GM10248 (cell line): ENCODE data around the gene CFAP46.

Source experiments
- CTCF ChIA-PET: fragments of 300-600 bp; sonication (Branson Sonifier 250); formaldehyde crosslinking; extraction: SDS; loops from one replicate; lab custom pipeline; 2021; ENCODE audit warnings: antibody characterized with exemption; lab: Yijun Ruan, JAX
- POLR2A ChIA-PET: fragments of 350-650 bp; sonication (Branson Sonifier 250); formaldehyde crosslinking; extraction: SDS; loops from one replicate; lab custom pipeline; 2020; ENCODE audit warnings: antibody characterized with exemption; lab: Yijun Ruan, JAX
- DNase-seq: peaks from one replicate; pipeline ENCODE4 v3.0.0; 2012; ENCODE audit errors: extremely low spot score
- TF ChIP-seq, protein P1 (sequence below): IDR thresholded peaks from 2 replicates; pipeline ENCODE4 v1.5.1; 2012; ENCODE audit warnings: mild to moderate bottlenecking, low read depth; ENCODE audit errors: extremely low read depth, missing control alignments, control extremely low read depth

CFAP46 gene

DNA sequence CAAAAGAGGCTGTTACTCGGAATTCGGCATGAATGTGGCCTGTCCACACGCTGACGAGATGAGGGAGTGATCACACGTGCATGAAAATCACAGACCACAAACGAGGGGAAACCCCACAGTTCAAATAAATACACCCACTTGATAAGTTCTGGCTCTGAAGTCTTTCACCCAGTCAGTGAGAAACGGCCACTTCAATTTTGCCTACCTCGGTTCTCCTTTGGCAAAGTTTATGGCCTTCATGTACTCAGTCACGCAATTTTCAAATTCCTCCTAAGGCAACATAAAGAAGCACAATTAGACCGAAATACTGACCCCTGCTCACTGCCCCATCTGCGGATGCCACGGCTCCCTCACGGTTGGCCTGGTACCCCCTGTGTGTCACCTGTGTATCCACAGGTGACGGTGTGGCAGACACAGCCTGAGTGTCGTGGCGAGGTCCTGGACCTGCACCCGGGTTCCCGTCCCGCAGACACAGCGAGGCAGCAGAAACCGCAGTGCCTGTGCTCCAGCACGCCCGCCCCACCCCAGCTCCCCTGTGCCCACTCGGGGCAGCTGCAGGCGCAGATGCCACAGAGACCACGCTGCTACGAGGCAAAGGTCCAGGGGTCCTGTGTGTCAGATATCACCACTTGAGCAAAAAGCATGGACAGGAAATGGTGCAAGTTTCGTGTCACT, 1.4 kb downstream of the CFAP46 start:
- ChIA-PET POLR2A (no interaction called here), CTCF (interaction anchor here (1.1 kb wide), 1 partner anchor 8 kb away, joined by 4 read pairs; no protein-coding TSS in a partner anchor)
- TF ChIP-seq, protein P1, sequence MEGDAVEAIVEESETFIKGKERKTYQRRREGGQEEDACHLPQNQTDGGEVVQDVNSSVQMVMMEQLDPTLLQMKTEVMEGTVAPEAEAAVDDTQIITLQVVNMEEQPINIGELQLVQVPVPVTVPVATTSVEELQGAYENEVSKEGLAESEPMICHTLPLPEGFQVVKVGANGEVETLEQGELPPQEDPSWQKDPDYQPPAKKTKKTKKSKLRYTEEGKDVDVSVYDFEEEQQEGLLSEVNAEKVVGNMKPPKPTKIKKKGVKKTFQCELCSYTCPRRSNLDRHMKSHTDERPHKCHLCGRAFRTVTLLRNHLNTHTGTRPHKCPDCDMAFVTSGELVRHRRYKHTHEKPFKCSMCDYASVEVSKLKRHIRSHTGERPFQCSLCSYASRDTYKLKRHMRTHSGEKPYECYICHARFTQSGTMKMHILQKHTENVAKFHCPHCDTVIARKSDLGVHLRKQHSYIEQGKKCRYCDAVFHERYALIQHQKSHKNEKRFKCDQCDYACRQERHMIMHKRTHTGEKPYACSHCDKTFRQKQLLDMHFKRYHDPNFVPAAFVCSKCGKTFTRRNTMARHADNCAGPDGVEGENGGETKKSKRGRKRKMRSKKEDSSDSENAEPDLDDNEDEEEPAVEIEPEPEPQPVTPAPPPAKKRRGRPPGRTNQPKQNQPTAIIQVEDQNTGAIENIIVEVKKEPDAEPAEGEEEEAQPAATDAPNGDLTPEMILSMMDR, result no peak
- DNase-seq, result no peak

DNA sequence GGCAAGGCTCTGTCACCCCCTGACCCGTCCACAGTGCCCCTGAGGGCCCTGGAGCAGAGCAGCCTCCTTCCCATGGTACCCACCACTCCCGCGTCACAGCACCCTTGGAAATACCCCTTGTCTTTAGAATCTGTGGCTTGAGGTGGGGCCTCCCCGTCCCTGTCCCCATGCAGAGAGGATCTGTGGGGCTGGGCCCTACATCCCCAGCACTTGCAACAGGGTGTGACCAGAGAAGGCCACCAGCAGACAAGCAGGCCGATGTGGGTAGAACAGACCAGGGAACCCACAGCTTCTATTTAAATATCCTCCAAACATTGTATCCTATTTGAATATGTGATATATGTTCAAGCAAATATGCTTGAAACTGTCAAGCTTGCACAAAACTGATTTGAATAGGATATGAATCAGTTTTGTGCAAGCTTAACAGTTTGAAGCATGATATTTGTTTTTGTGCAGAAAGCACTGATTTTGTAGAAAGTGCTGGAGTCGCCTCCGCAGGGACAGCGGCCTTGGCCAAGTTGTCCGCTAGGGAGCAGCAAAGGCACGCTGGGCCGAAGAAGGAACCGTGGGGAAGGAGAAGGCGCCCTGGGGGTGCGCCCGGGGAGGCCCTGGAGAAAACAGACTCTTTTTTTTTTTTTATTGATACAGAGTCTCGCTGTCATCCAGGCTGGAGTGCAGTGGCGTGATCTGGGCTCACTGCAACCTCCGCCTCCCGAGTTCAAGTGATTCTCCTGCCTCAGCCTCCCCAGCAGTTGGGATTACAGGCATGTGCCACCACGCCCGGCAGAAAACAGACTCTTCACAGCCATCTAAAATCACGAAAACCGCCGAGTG, 2.2 kb downstream of the CFAP46 start:
- ChIA-PET POLR2A (no interaction called here), CTCF (interaction anchor here (1.1 kb wide), 1 partner anchor 9 kb away, joined by 4 read pairs; no protein-coding TSS in a partner anchor)
- TF ChIP-seq, protein P1, result peak; percentile 97
- peak; percentile 68 for DNase-seq

DNA sequence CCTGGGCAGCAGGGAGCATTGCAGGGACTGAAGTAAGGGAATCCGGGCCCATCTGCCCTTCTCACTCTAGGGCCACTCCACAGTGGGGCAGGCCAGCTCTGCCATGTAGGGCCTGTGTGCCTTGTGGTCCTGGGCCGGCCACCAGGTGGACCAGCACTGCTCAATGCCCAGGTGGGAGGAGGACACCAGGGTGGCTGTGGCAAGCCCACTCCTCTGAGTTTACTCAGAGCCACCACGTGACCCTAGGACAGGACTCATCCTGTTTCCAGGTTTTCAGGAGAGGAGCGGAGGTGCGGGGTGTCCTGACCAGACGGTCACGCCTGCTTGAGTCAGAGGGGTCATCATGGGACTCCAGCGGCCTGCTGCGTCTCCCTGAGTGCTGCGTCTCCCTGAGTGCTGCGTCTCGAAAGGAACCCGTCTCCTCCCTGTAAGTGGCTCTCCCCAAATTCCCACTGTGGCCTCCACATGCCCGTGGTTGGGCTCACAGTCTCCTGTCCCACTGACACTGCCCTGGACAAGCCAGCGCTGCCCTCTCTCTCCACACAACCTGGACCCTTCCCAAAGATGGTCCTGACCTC, 2.9 kb downstream of the CFAP46 start:
- TF ChIP-seq, protein P1, result no peak
- DNase-seq, result no peak
- CTCF ChIA-PET, result interaction anchor here (1.1 kb wide), 1 partner anchor 9 kb away, joined by 4 read pairs; no protein-coding TSS in a partner anchor
- POLR2A ChIA-PET, result no interaction called here

DNA sequence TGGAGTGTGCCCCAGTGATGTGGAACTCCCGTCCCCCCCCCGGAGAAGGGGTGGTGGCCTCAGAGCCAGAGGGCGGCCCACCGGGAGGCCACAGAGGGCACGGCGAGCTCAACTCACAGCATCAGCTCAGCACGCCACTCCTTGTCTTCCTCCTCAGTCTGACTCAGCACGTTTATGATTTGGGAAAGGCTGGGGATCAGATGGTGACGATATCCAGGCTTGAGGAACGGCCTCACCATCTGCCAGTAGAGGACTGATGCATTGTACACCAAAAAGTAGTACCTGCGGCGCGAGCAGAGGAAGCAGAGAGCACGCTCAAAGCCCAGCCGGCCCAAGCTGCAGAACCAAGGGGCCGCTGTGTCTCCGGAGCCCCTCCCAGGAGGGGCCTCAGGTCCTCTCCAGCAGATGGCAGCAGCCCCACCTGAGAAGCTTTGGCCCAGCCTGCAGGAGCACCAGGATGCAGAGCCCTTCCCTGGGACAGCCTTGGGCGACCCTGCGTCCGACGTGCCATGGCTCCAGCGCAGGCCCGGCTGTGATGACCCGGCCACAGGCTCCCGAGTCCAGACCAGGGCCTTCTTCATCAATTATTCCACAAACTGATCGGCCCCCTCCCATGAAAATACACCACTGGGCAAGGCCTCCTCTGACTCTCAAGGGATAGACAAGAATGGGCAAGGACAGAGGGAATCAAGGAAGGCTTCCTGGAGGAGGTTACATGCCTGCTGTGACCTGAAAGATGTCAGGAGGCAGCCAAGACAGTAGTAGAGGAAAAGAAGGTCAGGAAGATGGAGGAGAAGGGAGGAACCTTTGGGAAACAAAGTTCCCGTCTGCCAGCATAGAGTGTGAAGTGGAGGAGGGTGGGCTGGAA, 3.7 kb downstream of the CFAP46 start:
- ChIA-PET CTCF (interaction anchor here (1.1 to 1.6 kb wide), 2 partner anchors 12 to 20 kb away, joined by 3 read pairs; no protein-coding TSS in a partner anchor), POLR2A (no interaction called here)
- DNase-seq, result no peak
- TF ChIP-seq, protein P1, result peak; percentile 54

DNA sequence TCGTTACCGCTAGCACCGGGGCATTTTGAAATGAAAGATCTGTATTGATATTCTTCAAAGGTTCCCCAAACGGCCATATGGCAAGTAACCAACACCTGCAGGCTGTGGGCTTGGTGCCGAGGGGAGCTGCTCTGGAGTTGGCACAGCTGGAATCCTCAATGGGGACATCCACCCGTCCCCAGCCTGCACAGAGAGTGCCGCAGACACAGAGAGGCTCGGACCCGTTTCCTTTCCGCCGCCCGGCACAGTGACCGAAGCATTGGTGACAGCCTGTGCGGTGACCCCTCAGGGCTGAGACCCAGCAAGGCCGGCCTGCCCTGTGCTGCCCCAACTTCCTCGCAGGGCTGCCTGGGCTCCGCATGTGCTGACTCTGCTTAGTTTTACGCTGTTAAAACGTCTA, 4.5 kb downstream of the CFAP46 start:
- TF ChIP-seq, protein P1, result no peak
- POLR2A ChIA-PET, result no interaction called here
- CTCF ChIA-PET, result interaction anchor here (1.1 to 1.6 kb wide), 3 partner anchors 11 to 21 kb away, joined by 3 to 4 read pairs (median 3); no protein-coding TSS in a partner anchor
- no peak for DNase-seq
